Frontal cortex (tissue), 4 donors: ENCODE results near the gene PRG3. TPM values are rescaled to one million over a fixed set of nuclear protein-coding genes. Genes with fewer than 3 reads are reported as not detected.
A peak's percentile ranks its signal among the peaks of the same experiment; 100 is the strongest.

Experiments
- DNase-seq, 2 donors: peaks; one replicate each; pipeline ENCODE4 v3.0.0; 2012; ENCODE audit warnings: low spot score in 2 of 2
- FAIRE-seq: peaks from 2 replicates; lab custom pipeline; 2012; peaks lifted over from hg19 to GRCh38; lab: Jason Lieb, UNC
- total RNA-seq: library from RNA; depleted of rRNA; stranded (reverse); fragments of >200 nt; gene quantifications from one replicate; pipeline ENCODE4 v1.2.3, GENCODE V29; 2014
- donor health status: control.
- donor health status: control.
- donor health status: control.

PRG3 gene, protein sequence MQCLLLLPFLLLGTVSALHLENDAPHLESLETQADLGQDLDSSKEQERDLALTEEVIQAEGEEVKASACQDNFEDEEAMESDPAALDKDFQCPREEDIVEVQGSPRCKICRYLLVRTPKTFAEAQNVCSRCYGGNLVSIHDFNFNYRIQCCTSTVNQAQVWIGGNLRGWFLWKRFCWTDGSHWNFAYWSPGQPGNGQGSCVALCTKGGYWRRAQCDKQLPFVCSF
- total RNA-seq: not detected

DNA sequence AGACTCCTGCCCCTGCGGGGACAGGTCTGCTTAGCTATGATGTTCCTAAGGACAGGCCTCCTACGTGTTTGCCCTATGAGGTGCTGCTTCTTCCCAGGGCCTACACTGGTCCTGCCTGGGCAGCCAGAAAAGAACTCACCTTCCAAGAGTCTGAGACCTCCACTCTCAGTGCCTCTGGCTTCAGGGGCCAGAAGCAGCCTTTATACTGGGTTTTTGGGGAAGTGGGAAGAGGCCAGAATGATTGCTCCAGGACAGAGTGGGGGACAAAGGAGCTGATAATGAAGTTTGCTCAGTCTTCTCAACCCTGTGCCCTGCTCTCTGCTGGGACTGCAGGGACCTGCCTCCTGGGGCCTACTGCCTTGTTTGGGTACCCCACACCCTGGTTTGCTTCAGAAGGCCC lies at the start of gene PRG3:
TSS of gene PRG3 (minus strand) at position 176 of the 400 bp plus-strand sequence. CDS start 442 bp downstream, outside the sequence.
- FAIRE-seq: no peak
- no peak for DNase-seq

DNA sequence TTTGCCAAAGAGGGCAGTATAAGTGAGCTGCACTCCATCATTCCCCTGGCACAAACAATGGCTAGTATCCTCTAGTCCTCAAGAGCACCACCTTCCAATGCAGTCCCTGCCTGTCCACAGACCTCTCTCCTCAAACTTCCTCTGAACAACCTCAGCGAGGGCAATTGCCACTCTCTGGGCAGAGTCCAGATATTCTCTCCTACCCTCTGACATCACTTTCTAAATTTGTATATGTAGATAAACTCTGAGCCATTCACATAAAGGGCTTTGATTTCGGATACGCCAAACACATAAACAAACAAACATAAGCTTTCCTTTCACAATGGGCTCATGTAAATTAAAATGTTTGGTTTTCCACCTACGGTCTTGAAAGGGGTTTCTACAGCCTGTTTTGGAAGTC lies 49.0 kb upstream of the PRG3 start:
- DNase-seq: no peak
- no peak for FAIRE-seq

DNA sequence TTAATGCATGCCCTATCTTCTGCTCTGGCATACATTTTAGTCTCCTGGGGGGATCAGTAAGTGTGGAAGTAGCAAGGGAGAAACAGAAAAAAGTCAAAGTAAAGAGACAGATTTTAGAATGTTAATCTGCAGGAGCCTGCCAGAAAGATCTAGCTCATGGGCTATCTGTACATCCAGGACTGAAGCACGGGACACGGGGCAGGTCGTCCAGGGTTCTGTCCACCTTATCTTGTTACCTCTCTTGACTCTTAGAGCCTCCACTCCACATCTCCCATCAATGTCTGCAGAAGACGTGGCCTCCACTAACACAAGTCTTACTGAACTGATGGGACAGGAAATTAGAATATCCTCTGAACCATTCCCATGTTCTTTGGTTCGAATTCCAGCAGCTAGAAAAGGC lies 47.7 kb upstream of the PRG3 start:
- DNase-seq (no peak), FAIRE-seq (no peak)

DNA sequence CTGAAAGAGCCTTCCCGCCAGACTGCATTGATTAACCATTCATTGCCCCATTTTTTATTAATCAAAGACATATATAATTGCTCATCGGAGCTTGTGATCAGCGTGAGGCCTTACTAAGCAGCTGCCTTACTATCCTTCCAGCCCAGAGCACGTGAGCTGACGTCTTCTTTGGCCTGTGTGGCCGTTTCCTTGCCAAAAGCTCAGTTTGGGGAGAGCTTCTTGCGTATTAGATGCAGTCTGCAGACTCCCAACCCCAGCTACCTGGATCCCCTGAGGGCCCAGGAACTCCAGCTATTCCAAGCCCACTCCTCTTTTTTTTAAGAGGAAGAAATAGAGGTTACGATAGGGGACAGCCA lies 46.8 kb upstream of the PRG3 start:
- no peak for DNase-seq
- no peak for FAIRE-seq

DNA sequence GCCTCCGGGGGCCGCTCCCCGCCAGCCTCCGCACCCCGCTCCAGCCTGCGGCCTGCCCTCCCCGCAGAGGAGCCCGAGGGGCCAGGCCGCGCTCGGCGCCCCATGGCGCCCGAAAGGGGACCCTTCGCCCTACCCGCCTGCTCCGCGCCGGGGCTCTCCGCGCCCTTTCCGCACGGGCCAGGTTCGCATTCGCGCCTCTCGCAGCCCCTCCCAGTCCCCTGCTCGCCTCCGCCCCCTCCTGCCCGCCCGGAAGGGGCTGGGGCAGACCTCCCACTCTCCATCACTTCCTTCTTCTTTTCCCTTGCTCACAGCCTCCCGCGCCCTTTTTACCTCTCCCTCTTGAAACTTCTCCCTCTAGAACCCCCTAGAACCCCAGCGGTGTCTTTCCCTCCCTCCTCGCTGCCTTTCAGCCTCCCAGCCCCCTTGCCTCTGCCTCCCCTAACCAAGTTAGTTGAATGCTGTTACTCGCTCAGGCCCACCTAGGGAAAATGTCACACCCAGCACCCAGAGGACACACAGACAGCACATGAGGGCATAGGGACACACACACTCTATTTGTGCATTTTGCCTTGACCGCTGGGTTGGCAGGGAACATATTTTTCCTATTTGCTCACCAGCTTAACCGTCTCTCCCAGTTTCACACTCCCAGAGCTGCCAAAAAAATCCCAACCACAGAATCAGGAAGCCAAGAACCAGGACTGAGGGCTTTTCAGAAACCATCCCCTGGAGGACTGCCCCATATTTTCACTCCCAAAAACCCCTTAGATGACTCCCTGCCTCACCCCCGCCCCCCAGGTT lies 46.2 kb upstream of the PRG3 start, which contains the start of gene SLC43A3:
TSS of gene SLC43A3 (minus strand) at position 193 of the 798 bp plus-strand sequence. CDS start 949 bp downstream, outside the sequence.
- no peak for FAIRE-seq

DNA sequence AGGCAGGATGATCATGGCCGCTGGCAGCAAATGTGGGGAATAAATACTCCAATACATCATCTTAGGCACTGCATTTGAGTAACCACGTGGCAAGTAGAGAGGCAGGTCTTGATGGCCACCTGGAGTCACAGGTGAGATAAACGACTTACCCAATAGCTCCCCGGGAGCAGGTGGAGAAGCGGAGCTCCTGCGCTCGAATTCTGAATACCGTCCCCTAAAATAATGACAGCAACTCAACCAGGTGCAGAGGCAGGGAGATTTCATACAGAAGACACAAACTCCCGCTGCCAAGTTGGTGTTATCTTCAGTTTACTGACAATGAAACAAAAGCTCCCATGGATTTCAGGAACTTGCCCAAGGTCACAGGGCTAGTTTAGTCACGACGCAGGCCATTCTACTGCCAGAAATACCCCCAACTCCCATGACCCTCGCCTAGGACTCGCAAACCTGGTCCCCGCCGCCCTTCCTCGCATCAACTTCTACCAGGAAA lies 45.5 kb upstream of the PRG3 start:
- no peak for FAIRE-seq
- DNase-seq: no peak

More for the DNA sequence above, 46.2 kb upstream of the PRG3 start, which contains the start of gene SLC43A3:
- peak in 1 of 2 donors; percentile 29 for DNase-seq

DNA sequence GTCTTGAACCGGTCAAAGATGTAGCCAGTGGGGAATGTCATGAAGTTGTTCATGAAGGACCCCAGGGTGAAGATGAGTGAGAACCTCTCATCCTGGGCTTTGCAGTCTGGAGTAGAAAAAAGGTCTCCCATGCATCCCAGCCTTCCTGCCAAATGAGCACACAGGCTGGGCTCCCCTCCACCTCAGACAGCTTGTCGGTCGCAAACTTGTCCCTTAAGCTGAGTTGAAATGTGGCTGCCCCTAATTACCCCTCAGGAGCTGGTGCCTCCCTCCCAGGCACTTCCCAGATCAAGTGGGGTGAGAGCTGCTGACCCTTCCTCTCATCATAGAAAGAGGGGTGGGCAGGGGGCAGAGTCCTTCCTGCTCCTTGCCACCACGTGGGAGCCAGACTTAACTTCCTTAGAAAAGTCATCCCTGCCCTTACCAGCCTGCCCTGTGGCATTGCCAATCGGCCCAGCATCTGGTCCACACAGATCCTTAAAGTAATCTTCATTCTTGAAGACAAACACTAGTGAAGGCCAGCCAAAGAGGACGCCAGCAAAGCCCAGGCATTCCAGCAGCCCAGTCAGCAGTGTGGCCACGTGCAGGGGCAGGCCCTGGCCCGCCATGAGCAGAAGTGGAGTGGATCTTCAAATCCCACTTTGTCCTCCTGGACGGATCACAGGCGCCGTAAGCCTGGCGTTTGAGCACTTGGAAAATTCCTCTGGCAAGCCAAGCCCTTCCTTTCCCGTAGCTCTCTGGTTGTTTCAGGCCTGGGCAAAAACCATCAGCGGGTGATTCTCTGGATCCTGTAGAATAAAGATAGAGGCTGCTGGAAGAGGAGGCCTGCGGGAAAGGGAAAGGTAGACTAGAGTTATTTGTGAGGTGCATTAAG lies 44.9 kb upstream of the PRG3 start:
- FAIRE-seq (no peak), DNase-seq (no peak)

DNA sequence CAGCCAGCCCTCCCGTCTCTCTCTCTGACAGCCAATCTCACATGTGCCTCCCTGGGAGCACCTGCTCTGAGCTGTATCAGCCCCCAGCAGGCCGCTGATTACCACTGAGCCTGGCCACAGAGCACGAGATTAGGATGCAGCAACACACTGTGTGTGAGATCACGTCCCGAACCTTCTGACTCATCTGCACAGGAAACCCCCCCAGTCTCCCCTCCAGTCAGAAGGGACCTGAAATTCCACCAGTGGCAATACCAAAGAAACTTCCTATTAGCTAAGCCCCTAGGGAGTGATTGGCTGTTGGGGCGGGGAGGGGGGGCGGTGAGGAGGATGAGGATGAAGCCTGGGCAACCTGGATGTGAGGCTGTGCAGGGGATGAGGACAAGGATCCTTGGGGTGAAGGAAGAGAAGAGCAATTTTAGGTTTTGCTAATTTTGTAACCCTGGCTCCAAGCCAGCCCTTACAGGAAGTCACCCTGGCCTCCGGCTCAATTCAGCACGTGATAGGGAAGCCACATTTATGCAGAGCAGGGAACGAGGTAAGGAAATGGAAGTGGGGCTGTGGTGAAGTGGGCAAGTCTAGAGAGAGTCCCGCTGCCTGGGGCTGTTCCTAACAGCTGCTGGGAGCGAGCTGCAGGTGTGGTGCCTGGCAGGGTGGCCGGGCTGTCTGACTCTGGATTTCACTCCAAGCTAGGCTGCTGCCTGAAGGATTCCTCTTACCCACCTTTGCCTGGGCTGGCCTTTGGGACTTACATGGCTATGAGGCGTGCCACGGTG lies 44.0 kb upstream of the PRG3 start:
- FAIRE-seq (no peak), DNase-seq (peak in 1 of 2 donors; percentile 41)

DNA sequence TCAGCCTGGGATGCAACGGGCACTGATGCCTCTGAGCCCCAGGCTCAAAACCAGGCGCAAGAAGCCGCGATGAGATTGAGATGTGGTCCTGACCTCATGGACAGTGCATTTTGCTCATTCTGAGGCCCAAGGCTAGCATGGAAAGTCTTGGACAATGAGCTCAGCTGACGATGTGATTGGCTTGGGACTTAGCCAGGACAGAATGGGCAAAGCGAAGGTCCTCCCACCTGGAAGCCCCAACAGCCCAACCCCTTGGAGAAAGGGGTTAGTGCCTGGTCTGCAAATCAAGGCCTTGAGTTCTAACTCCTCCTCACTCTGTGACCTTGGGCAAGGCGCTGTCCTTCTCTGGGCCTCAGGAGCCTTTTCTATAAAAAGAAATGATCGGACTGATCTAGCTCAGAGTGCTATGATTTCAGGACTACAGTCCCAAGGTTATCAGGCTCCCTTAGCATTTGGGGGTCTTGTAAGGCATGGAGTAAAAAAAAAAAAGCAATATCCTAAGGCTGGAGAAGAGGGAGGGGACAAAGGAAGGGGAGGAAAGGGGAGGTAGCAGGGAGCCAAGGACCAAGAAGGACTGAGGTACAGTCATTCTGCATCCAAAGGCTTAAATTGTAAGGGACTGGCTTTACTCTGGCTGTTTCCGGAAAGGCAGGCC lies 43.3 kb upstream of the PRG3 start:
- DNase-seq (no peak), FAIRE-seq (no peak)

DNA sequence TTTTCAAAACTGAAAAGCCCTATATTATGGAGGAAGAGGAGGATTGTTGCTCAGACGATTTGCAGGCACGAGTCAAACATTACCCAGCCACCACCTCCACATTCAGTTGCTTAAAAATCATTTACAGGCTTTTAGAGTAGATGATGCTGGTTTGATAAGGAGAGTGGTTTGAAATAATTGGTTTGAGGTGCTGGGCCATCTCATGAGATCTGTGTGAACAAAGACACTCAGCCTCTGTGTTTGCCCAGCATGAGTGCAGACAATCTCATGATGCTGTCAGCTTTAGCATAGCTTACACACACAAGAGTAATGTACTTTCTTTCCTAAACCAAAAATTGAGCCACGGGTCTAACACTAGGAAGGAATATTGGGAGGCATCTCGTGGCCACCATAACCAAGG lies 41.7 kb upstream of the PRG3 start:
- FAIRE-seq (no peak), DNase-seq (no peak)

DNA sequence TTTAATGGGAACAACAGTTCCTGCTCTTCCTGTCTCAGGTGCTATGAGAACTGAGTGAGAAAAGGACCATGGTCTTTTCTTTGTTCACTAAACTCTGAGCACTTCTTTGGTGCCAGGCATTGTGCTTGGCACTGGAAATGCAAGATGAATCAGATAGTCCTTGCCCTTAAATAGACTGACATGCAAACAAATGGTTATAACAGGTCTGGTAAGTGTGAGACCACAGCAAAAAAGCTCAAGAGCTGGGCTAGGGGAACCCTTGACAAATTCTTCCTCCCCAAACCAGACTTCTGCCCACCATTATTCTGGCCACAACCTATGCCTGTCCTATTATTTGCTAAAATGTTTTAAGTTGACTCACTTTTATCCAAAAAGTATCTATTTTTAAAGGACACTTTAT lies 40.9 kb upstream of the PRG3 start:
- no peak for DNase-seq
- no peak for FAIRE-seq

DNA sequence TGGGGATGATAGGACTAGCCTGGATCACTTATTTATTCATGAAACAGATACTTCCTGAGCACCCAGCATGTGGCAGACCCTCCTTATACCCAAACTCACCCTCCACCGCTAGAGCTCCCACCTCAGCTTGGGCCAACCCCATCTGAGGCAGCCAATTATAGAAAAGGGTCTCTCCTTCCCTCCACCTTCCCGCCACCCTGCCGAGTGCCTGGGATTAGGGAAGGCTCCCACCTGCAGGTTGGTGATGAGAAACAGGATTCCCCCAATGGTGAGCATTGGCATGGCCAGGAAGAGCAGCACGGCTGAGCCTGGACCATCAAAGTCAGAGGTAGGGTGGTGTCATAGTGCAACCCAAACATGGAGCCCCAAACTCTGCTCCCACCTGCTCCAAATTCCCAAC lies 40.1 kb upstream of the PRG3 start:
- no peak for FAIRE-seq
- DNase-seq: no peak

DNA sequence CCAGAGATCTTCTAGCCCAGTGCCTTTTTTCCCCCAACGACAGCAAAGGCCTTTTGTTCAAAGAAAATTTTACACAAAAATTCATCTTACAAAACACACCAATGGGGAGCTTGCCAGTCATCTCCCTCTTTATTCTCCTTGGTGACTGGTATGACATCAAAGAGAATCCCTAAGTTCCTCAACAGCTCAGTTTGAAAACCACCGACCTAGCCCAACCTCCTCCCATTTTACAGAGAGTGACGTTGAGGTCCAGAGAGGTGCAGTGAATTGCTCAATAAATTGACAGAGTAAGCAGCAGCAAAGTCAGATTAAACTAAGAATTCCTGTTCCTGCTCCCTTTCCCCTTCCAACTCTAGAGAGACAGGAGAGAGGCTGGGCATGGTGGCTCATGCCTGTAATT lies 38.2 kb upstream of the PRG3 start:
- DNase-seq (no peak), FAIRE-seq (no peak)

DNA sequence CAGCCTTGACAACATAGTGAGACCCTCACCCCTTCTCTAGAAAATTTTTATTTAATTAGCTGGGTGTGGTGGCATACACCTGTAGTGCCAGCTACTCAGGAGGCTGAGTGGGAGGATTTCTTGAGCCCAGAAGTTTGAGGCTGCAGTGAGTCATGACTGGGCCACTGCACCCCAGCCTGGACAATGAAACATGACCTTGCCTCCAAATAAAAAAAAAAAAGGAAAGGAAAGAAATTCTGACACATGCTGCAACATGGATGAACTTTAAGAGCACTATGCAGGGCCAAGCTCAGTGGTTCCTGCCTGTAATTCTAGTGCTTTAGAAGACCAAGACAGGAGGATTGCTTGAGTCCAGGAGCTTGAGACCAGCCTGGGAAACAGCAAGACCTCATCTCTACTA lies 37.2 kb upstream of the PRG3 start:
- no peak for FAIRE-seq
- DNase-seq: no peak

DNA sequence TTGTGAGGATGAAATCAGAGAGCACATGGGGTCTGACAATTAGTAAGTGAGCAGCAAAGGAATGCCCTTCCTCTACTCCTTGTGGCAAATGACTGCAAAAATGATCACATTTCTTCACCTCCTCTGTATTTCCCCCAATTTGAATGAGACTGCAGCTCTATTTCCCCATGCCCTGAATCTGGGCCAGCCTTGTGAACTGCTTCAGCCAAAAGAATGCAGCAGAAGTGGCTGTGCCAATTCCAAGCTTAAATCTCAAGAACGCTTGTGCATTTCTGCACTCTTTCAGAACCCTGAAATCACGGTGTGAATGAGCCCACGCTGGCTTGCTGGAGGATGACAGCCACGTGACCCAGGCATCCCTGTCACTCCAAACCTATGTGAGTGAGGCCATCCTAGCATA lies 36.1 kb upstream of the PRG3 start:
- DNase-seq (no peak), FAIRE-seq (no peak)

DNA sequence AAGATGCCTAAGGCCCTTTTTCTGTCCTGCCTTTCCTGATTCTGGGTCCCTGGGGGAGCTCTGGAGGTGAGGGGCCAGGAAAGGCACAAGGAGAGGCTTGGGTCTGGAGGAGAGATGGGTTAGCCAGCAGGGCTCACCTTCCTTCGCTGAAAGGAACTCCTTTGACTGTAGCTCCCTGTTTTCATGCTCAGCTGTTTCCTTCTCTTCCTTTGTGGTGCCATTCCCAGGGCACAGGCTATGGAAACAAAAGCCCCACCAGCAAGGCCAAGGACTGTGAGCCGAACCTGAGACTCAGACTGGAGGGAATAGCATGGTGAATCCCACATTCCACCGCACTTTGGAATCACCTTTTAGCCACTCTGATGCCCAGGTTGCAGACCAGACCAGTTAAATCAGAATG lies 35.5 kb upstream of the PRG3 start:
- no peak for FAIRE-seq
- DNase-seq: no peak

DNA sequence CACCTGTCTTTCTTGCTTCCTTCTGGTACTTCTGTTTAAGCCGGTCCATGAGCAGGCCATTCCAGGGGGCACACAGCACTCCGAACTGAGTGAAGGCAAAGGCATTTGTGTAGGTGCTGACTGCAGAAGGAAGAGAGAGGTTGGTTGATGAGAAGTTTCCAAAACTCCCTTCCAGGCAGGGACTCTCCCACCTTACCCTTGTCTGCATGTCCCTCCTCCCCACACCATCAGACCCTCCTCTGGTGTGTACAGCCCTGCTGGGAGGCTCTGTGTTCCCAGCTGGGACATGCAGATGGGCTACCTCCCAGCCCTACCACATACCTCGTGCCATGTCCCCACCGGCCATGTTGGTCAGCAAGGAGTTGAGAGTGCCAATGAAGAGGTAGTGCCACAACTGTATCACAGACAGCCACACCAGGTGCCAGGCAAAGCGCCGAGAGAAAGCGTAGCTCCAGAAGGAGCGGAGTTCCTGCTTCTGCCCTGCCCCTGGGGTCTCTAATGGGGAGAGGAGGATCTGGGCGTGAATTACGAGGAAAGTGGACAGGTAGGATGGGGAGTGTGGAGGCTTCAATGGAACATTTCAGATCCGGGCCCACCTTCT lies 33.8 kb upstream of the PRG3 start:
- FAIRE-seq (no peak), DNase-seq (no peak)

DNA sequence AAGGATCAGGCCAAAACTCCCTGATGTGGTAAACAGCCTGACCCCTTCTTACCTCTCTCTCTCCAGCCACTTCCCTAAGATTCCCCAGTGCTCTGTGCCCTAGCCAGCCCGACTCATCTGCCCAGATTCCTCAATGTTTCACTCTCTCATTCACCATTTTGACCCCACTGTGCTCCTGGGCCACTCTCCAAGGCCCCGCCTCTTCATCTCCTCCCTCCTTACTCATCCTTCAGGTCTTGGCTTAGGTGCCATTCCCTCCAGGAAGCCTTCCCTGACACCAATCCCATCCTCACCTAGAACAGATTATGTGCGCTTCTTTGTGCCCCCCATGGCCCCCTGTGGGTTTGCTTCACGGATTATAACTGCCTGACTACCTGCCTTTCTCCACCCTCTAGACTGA lies 32.7 kb upstream of the PRG3 start:
- FAIRE-seq (no peak), DNase-seq (no peak)

DNA sequence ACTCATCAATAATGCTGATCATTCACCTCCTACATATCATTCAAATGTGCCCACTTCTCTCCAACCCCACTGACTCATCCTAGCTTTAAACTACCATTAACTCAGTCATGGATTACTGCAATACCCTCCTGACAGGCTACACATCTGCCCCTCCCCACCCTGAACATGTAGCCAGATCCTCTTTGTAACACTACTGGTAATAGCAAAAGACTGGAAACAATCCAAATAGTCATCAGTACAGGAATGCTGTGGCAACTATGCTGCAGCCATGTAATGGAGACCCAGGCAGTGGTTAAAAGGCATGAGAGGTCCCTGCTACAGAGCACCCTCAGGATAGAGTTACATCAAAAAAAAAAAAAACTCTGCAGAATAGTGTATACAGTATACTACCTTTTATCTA lies 29.3 kb upstream of the PRG3 start:
- DNase-seq (no peak), FAIRE-seq (no peak)
